ENCODE measurements around the gene PAXIP1.

- TF ChIP-seq JUNB (IDR thresholded peaks at IDR 0.05; ENCODE audit: unreplicated experiment) (no peak), CREB1 (CRISPR knock-in tag; IDR thresholded peaks at IDR 0.05; ENCODE audit: low read depth) (no peak), CTCF (conservative IDR thresholded peaks at IDR 0.05; ENCODE audit: low read depth in 2 of 2) (no peak), EZH2 (IDR thresholded peaks at IDR 0.05; ENCODE audit: low read depth, unreplicated experiment) (no peak)
These were observed 86.5 kb downstream of the PAXIP1 start for GRCh38 chr7:154916381-154916780.

Measured in GM23338 (cell line).